Measurements from ENCODE around the gene FBXO31.

FBXO31 gene

DNA sequence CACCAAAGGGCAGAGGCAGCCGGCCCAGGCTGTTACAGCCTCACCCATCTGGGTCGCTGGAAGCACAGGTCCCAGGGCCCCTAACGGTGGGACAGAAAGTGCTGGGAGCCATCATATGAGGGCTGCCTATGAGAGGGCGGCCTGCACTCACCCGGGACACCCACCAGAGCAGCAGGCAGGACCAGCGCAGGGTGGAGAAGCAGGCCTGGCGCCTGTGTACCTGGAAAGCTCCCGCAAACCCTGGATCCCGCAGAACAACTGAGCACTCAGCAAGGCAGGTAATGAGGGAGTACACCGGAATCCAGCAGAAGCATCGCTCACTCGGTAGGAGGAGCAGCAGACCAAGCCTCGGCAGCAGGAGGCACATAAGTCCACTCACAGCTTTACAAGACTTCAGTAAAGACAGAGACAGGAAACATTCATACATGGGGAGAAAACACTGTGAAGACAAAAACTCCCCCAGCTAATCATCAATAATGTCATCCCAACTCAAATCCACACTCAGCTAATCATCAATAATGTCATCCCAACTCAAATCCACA is 34.9 kb downstream of the FBXO31 start:
- TF ChIP-seq, protein P1, sequence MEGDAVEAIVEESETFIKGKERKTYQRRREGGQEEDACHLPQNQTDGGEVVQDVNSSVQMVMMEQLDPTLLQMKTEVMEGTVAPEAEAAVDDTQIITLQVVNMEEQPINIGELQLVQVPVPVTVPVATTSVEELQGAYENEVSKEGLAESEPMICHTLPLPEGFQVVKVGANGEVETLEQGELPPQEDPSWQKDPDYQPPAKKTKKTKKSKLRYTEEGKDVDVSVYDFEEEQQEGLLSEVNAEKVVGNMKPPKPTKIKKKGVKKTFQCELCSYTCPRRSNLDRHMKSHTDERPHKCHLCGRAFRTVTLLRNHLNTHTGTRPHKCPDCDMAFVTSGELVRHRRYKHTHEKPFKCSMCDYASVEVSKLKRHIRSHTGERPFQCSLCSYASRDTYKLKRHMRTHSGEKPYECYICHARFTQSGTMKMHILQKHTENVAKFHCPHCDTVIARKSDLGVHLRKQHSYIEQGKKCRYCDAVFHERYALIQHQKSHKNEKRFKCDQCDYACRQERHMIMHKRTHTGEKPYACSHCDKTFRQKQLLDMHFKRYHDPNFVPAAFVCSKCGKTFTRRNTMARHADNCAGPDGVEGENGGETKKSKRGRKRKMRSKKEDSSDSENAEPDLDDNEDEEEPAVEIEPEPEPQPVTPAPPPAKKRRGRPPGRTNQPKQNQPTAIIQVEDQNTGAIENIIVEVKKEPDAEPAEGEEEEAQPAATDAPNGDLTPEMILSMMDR (IDR thresholded peaks at IDR 0.05; ENCODE audit: extremely low read depth, missing control alignments): no peak
- DNase-seq (ENCODE audit: low spot score): no peak

DNA sequence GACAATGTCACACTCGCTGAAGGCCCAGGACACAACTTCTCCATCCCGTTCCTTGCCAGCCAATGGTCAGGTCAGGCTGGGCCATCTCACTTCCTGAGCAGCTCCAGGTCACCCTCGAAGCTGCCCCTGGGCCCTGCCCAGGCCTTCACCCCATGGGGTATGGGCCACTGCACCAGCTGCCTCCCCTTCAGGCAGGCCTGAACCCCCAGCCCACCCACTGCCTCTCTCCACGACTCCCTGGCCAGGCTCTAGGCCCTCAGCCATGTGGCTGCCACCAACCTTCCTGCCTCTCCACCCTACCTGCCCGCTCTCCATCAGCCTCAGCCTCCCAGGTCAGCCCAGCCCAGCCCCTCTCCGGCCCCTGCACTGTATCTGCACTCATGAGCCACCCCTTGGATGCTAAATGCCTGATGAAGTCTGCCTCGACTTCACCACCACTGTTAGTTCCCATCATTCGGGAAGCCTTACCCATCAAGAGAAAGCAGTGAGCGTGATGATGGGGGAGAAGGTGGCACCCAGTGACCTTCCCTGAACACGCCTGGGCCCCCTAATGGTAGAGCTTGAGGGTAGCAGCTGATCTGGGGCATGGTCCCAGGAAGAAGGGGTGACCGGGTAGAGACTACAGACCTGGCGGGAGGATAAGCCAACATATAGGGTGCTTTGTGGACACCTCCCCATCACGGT is 35.5 kb downstream of the FBXO31 start:
- TF ChIP-seq, protein P1 (IDR thresholded peaks at IDR 0.05; ENCODE audit: extremely low read depth, missing control alignments): no peak
- DNase-seq (ENCODE audit: low spot score): no peak

GRCh38 chr16:87346517-87347060 is 37.0 kb downstream of the FBXO31 start:
- DNase-seq (ENCODE audit: low spot score): no peak
- TF ChIP-seq, protein P1 (IDR thresholded peaks at IDR 0.05; ENCODE audit: extremely low read depth, missing control alignments): no peak

- TF ChIP-seq, protein P1 (IDR thresholded peaks at IDR 0.05; ENCODE audit: extremely low read depth, missing control alignments): no peak
- no peak for DNase-seq (ENCODE audit: low spot score)
Measured at GRCh38 chr16:87345726-87346424, 37.7 kb downstream of the FBXO31 start.

- TF ChIP-seq, protein P1 (IDR thresholded peaks at IDR 0.05; ENCODE audit: extremely low read depth, missing control alignments): no peak
- no peak for DNase-seq (ENCODE audit: low spot score)
Measured at GRCh38 chr16:87344931-87345631, 38.5 kb downstream of the FBXO31 start.

DNA sequence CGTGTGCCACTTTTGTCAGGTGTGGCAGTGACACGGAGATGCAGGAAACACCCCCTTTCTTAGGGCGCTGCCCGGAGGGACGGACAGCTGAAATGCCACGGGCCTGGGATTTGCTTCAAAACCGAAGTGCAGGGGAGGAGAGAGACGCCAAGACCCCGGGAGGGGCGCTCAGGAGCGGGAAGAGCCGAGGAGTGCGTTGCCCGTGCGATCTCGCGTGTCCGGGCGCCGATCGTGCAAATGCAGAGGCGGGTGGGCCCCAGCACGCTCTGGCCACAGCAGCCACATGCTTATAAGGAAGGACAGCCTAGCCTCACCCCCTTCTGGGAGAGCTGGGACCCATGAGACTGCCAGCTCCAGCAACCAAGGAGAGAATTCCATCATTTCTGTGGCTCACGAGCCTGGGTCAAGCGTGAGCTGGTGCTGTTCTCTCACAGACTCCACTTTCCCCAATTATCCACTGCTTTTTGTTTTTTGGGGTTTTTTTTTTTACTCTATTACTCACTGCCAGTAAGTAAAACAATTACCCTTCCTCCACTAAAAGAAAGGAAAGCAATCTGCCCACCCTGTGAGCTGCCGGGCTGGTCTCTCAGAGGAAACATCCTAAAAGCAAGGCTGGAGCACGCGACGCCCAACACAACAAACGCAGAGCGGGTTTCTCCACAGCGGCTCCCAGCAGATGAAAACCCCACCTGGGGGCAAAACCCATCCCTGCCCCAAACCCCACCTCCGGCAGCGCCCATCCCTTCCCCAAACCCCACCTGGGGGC is 39.2 kb downstream of the FBXO31 start:
- no peak for DNase-seq (ENCODE audit: low spot score)
- TF ChIP-seq, protein P1 (IDR thresholded peaks at IDR 0.05; ENCODE audit: extremely low read depth, missing control alignments): no peak
